Iris pigment epithelial cell (primary cell): ENCODE measurements around the gene ARSD.
"Not testable (repeated sequence)": the region's sequence is repeated elsewhere in the genome, so short reads cannot be mapped to it uniquely, and the experiment has no call there.

Source experiments
- DNase-seq: peaks from one replicate; pipeline ENCODE4 v3.0.0-alpha.2; 2011; ENCODE audit warnings: low read depth

ARSD gene

GRCh38 chrX:2933125-2933900 is 4.2 kb upstream of the ARSD start:
- peak; percentile 2 for DNase-seq

GRCh38 chrX:2931612-2932011 is 2.5 kb upstream of the ARSD start:
- no peak for DNase-seq

GRCh38 chrX:2931155-2931554 is 2.0 kb upstream of the ARSD start:
- DNase-seq: no peak

- DNase-seq: no peak
Observed at GRCh38 chrX:2928191-2928582, 952 bp downstream of the ARSD start.

GRCh38 chrX:2926664-2927275 is 2.4 kb downstream of the ARSD start:
- no peak for DNase-seq

GRCh38 chrX:2926255-2926654 is 2.9 kb downstream of the ARSD start:
- DNase-seq: not testable (repeated sequence)

GRCh38 chrX:2924151-2924550 is 5.0 kb downstream of the ARSD start:
- no peak for DNase-seq

GRCh38 chrX:2921750-2922149 is 7.4 kb downstream of the ARSD start:
- DNase-seq: no peak

- no peak for DNase-seq
Observed at GRCh38 chrX:2921193-2921592, 7.9 kb downstream of the ARSD start.

GRCh38 chrX:2917767-2918166 is 11.4 kb downstream of the ARSD start:
- no peak for DNase-seq

- no peak for DNase-seq
Observed at GRCh38 chrX:2913118-2913517, 16.0 kb downstream of the ARSD start.

GRCh38 chrX:2910109-2910508 is 19.0 kb downstream of the ARSD start:
- no peak for DNase-seq

GRCh38 chrX:2908125-2908685 is 20.9 kb downstream of the ARSD start:
- DNase-seq: no peak

GRCh38 chrX:2907295-2907694 is 21.8 kb downstream of the ARSD start:
- no peak for DNase-seq

GRCh38 chrX:2903366-2903765 is 25.8 kb downstream of the ARSD start:
- no peak for DNase-seq

- DNase-seq: no peak
Observed at GRCh38 chrX:2902841-2903240, 26.3 kb downstream of the ARSD start.

GRCh38 chrX:2901367-2902036 is 27.6 kb downstream of the ARSD start:
- DNase-seq: peak; percentile 21

GRCh38 chrX:2898846-2899512 is 30.2 kb downstream of the ARSD start:
- DNase-seq: no peak

GRCh38 chrX:2897690-2898623 is 31.2 kb downstream of the ARSD start:
- not testable (repeated sequence) for DNase-seq

- no peak for DNase-seq
Observed at GRCh38 chrX:2897311-2897689, 31.8 kb downstream of the ARSD start.

GRCh38 chrX:2894885-2895292 is 34.2 kb downstream of the ARSD start:
- DNase-seq: peak; percentile 62
